NK-92 treated with Interleukin-12 subunit alpha and Interleukin-12 subunit beta, amount 100 ng/mL, for 24 hours (cell line): ENCODE measurements around the gene KRTAP9-4.
"Not testable (repeated sequence)": the region's sequence is repeated elsewhere in the genome, so short reads cannot be mapped to it uniquely, and the experiment has no call there.

Experiments
- DNase-seq: peaks from one replicate; lab custom pipeline; 2025; lab: John Stamatoyannopoulos, UW

Gene KRTAP9-4

GRCh38 chr17:41249637-41250240 is at the start of gene KRTAP9-4:
KRTAP9-4 (plus strand) TSS chr17:41249687; CDS start chr17:41249721, 34 bp downstream.
- DNase-seq, result not testable (repeated sequence)

- no peak for DNase-seq
These were observed 37.5 kb upstream of the KRTAP9-4 start for GRCh38 chr17:41211845-41212466.

GRCh38 chr17:41212524-41213169 is 36.8 kb upstream of the KRTAP9-4 start:
- DNase-seq, result no peak

- no peak for DNase-seq
These were observed 33.8 kb upstream of the KRTAP9-4 start for GRCh38 chr17:41215681-41216080.

- DNase-seq, result no peak
These were observed 25.7 kb upstream of the KRTAP9-4 start for GRCh38 chr17:41223821-41224220.

GRCh38 chr17:41226051-41226450 is 23.4 kb upstream of the KRTAP9-4 start:
- no peak for DNase-seq

- DNase-seq, result not testable (repeated sequence)
These were observed 22.8 kb upstream of the KRTAP9-4 start, which contains the start of gene KRTAP9-2 for GRCh38 chr17:41226598-41227095. KRTAP9-2 (plus strand) TSS chr17:41226648; CDS start chr17:41226655, 7 bp downstream.

- no peak for DNase-seq
These were observed 19.4 kb upstream of the KRTAP9-4 start for GRCh38 chr17:41230094-41230493.

- DNase-seq, result no peak
These were observed 17.8 kb upstream of the KRTAP9-4 start for GRCh38 chr17:41231731-41232130.

- DNase-seq, result not testable (repeated sequence)
These were observed 16.9 kb upstream of the KRTAP9-4 start, which contains the start of gene KRTAP9-3 for GRCh38 chr17:41232399-41233105. KRTAP9-3 (plus strand) TSS chr17:41232449; CDS start chr17:41232502, 53 bp downstream.

GRCh38 chr17:41237116-41237515 is 12.4 kb upstream of the KRTAP9-4 start:
- DNase-seq, result not testable (repeated sequence)

- DNase-seq, result not testable (repeated sequence)
These were observed 11.5 kb upstream of the KRTAP9-4 start, which contains the start of gene KRTAP9-8 for GRCh38 chr17:41237949-41238437. KRTAP9-8 (plus strand) TSS chr17:41237999; CDS start chr17:41238052, 53 bp downstream.

- DNase-seq, result not testable (repeated sequence)
These were observed 2.3 kb upstream of the KRTAP9-4 start for GRCh38 chr17:41246995-41247787.

GRCh38 chr17:41251261-41251660 is 1.8 kb downstream of the KRTAP9-4 start:
- no peak for DNase-seq

GRCh38 chr17:41254861-41255260 is 5.4 kb downstream of the KRTAP9-4 start:
- DNase-seq, result no peak

- not testable (repeated sequence) for DNase-seq
These were observed 6.1 kb downstream of the KRTAP9-4 start, which contains the start of gene KRTAP9-9 for GRCh38 chr17:41255381-41256290. KRTAP9-9 (plus strand) TSS chr17:41255384.

- DNase-seq, result no peak
These were observed 6.8 kb downstream of the KRTAP9-4 start for GRCh38 chr17:41256291-41256685.

- DNase-seq, result no peak
These were observed 8.9 kb downstream of the KRTAP9-4 start for GRCh38 chr17:41258406-41258805.

- DNase-seq, result no peak
These were observed 13.7 kb downstream of the KRTAP9-4 start for GRCh38 chr17:41263212-41263611.

- DNase-seq, result no peak
These were observed 15.1 kb downstream of the KRTAP9-4 start for GRCh38 chr17:41264599-41264998.
